ENCODE measurements around the gene MAD2L1BP.

Gene MAD2L1BP

DNA sequence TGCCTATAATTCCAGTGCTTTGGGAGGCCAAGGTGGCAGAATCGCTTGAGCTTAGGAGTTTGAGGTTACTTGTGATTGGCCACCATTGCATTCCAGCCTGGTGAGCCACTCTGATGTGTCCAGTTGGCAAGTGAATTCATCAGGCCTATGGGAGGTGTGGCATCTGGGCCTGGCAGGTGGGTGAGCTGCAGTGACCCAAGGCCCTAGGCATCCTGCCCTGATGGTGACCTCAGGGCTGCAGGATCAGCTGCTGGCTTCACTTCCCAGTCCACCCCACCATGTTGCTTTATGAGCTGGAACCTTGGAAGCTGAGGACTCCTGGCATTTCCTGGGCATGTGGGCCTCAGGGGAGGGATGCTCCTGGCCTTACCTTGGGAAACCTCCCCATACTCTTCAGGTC lies 29.7 kb downstream of the MAD2L1BP start:
- Histone ChIP-seq H3K27ac (ENCODE audit: low read depth, low read length) (no peak overlapping the region), H3K36me3 (ENCODE audit: control insufficient read depth in 5 of 5, insufficient read depth in 5 of 5, low read length in 5 of 5) (peaks cover 0 to 1% (median 0%) of the 10 kb centered on the region in 5 donors), H3K4me1 (ENCODE audit: control insufficient read depth in 5 of 5, insufficient read depth in 5 of 5, low read length in 5 of 5) (peaks cover 13 to 34% (median 32%) of the 10 kb centered on the region in 5 donors), H3K27me3 (ENCODE audit: control insufficient read depth in 5 of 5, insufficient read depth in 4 of 5, low read length in 5 of 5) (peaks cover 0 to 13% (median 9%) of the 10 kb centered on the region in 5 donors), H3K9me3 (ENCODE audit: control insufficient read depth in 5 of 5, low read length in 5 of 5) (peaks cover 0 to 4% (median 0%) of the 10 kb centered on the region in 5 donors), H3K4me3 (ENCODE audit: low read depth in 1 of 5, low read length in 5 of 5) (no peak overlapping the region), H3K9ac (ENCODE audit: low read length in 5 of 5) (no peak overlapping the region)

DNA sequence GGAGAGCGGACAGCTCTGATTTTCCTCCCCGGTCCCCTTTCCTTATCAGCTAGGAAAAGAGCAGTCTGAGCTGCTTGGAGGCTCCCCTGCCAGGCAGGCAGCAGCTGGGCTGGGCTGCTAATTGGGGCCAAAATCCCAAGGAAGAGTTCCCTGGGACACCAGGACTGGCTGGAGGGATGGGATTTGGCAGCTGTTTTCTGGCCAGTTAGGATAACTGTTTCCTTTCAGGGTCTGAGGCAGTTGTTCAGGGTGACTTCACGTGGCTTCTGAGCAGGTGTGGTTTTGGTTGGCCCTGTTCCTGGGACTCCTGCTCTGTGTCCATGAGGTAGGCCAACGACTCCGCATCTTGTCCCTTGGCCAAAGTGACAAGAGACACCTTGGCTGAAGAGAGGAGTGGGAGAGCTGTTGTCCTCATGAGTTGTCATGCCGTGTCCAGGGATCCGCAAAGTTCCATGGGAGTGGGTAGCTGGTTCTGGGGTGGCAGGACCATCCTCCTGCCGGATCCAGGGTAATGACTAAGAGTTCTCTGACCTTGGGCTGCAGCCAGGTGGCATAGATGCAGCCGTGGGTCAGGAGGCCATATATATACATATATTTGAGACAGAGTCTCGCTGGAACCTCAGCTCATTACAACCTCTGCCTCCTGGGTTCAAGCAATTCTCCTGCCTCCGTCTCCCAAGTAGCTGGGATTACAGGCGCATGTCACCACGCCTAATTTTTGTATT lies 30.7 kb downstream of the MAD2L1BP start:
- Histone ChIP-seq H3K36me3 (ENCODE audit: control insufficient read depth in 5 of 5, insufficient read depth in 5 of 5, low read length in 5 of 5) (peaks cover 0 to 11% (median 9%) of the 10 kb centered on the region in 5 donors), H3K9ac (ENCODE audit: low read length in 5 of 5) (no peak overlapping the region), H3K4me3 (ENCODE audit: low read depth in 1 of 5, low read length in 5 of 5) (no peak overlapping the region), H3K27ac (ENCODE audit: low read depth, low read length) (no peak overlapping the region), H3K27me3 (ENCODE audit: control insufficient read depth in 5 of 5, insufficient read depth in 4 of 5, low read length in 5 of 5) (peaks cover 0 to 13% (median 9%) of the 10 kb centered on the region in 5 donors), H3K4me1 (ENCODE audit: control insufficient read depth in 5 of 5, insufficient read depth in 5 of 5, low read length in 5 of 5) (peaks cover 13 to 44% (median 42%) of the 10 kb centered on the region in 5 donors), H3K9me3 (ENCODE audit: control insufficient read depth in 5 of 5, low read length in 5 of 5) (no peaks in the 10 kb centered on the region)

GRCh38 chr6:43667245-43668150 lies 31.9 kb downstream of the MAD2L1BP start:
- Histone ChIP-seq H3K4me1 (ENCODE audit: control insufficient read depth in 5 of 5, insufficient read depth in 5 of 5, low read length in 5 of 5) (peaks cover 13 to 55% (median 53%) of the 10 kb centered on the region in 5 donors), H3K4me3 (ENCODE audit: low read depth in 1 of 5, low read length in 5 of 5) (no peak overlapping the region), H3K27ac (ENCODE audit: low read depth, low read length) (no peak overlapping the region), H3K36me3 (ENCODE audit: control insufficient read depth in 5 of 5, insufficient read depth in 5 of 5, low read length in 5 of 5) (peaks cover 0 to 20% (median 15%) of the 10 kb centered on the region in 5 donors), H3K9ac (ENCODE audit: low read length in 5 of 5) (peak overlapping the region in 1 of 5 donors; percentile 30), H3K27me3 (ENCODE audit: control insufficient read depth in 5 of 5, insufficient read depth in 4 of 5, low read length in 5 of 5) (peaks cover 0 to 13% (median 9%) of the 10 kb centered on the region in 5 donors), H3K9me3 (ENCODE audit: control insufficient read depth in 5 of 5, low read length in 5 of 5) (no peaks in the 10 kb centered on the region)

GRCh38 chr6:43668151-43669028 lies 32.8 kb downstream of the MAD2L1BP start:
- Histone ChIP-seq H3K4me1 (ENCODE audit: control insufficient read depth in 5 of 5, insufficient read depth in 5 of 5, low read length in 5 of 5) (peaks cover 13 to 64% (median 61%) of the 10 kb centered on the region in 5 donors), H3K36me3 (ENCODE audit: control insufficient read depth in 5 of 5, insufficient read depth in 5 of 5, low read length in 5 of 5) (peaks cover 0 to 26% (median 15%) of the 10 kb centered on the region in 5 donors), H3K27me3 (ENCODE audit: control insufficient read depth in 5 of 5, insufficient read depth in 4 of 5, low read length in 5 of 5) (peaks cover 0 to 13% (median 9%) of the 10 kb centered on the region in 5 donors), H3K27ac (ENCODE audit: low read depth, low read length) (peak overlapping the region; percentile 57), H3K4me3 (ENCODE audit: low read depth in 1 of 5, low read length in 5 of 5) (no peak overlapping the region), H3K9me3 (ENCODE audit: control insufficient read depth in 5 of 5, low read length in 5 of 5) (no peaks in the 10 kb centered on the region), H3K9ac (ENCODE audit: low read length in 5 of 5) (peak overlapping the region in 1 of 5 donors; percentile 30)

DNA sequence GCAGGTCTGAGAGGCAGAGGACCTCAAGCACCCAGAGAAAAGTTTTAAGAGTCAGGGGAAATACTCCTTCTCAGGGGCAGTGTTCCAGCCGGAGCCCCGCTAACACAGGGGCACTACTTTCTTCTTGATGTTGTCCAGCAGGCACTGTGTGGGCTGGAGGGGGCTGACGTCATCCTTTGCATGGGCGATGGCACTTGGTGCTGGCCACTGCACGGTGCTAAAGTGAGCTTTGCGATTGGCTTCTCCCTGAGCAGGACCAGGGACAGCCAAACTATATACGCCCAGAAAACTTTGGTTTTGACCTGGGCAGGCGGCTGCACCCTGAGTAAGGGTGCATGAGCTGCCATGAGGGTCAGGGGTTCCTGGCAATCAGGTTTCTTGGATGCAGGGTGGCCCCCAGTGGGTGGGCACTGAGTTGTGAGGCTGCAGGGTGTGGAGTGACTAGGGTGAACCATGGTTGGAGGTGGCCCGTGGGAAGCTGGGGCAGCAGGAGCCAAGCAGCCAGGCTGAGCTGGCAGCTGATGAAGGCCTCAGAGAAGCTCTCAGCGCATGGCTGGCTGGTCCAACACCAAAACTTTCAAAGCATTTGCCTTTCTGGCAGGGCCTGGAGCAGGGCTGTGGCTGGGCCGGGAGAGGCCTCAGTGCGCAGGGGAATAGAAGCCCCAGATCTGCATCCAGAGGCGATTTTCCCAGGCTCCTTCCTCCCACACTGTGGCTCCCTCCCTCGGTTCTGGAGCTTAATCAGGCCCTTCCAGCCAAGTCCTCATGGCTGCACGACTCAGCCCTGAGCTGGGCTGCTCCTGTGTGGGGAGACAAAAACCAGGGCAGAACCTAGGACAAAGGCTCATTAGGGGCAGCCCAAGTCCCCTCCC lies 33.6 kb downstream of the MAD2L1BP start:
- H3K27ac ChIP-seq (ENCODE audit: low read depth, low read length) = peak overlapping the region; percentile 57
- peaks cover 13 to 68% (median 65%) of the 10 kb centered on the region in 5 donors for H3K4me1 ChIP-seq (ENCODE audit: control insufficient read depth in 5 of 5, insufficient read depth in 5 of 5, low read length in 5 of 5)
- peaks cover 0 to 35% (median 24%) of the 10 kb centered on the region in 5 donors for H3K36me3 ChIP-seq (ENCODE audit: control insufficient read depth in 5 of 5, insufficient read depth in 5 of 5, low read length in 5 of 5)
- H3K27me3 ChIP-seq (ENCODE audit: control insufficient read depth in 5 of 5, insufficient read depth in 4 of 5, low read length in 5 of 5) = peaks cover 0 to 13% (median 9%) of the 10 kb centered on the region in 5 donors
- no peak overlapping the region for H3K4me3 ChIP-seq (ENCODE audit: low read depth in 1 of 5, low read length in 5 of 5)
- peak overlapping the region in 2 of 5 donors; percentile 2 to 26 for H3K9ac ChIP-seq (ENCODE audit: low read length in 5 of 5)
- H3K9me3 ChIP-seq (ENCODE audit: control insufficient read depth in 5 of 5, low read length in 5 of 5) = no peaks in the 10 kb centered on the region

DNA sequence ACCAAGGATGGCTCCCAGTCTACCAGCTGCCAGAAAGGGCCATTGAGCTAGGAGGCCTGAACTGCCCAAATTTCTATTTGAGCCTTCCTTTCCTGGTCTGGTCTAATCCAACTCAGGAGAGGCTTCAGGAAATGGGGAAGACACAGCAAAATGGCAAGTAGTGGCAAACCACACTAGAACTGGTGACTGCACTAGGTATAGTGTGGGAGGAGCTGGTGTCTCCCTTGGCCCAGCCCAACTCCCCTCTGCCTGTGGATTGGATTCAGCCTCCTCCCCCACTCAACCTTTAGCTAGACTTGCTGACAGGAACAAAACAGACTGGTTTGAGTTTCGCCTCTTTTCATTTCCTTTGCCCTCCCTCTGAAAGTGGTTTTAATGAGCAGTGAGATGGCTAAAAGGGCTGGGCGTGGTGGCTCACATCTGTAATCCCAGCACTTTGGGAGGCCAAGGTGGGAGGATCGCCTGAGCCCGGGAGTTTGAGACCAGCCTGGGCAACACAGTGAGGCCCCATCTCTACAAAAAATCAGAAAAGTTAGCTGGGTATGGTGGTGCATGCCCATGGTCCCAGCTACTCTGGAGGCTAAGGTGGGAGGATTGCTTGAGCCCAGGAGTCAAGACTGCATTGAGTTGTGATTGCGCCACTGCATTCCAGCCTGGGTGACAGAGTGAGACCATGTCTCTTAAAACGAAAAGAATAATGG lies 34.4 kb downstream of the MAD2L1BP start:
- Histone ChIP-seq H3K9me3 (ENCODE audit: control insufficient read depth in 5 of 5, low read length in 5 of 5) (no peaks in the 10 kb centered on the region), H3K27me3 (ENCODE audit: control insufficient read depth in 5 of 5, insufficient read depth in 4 of 5, low read length in 5 of 5) (peaks cover 0 to 9% (median 5%) of the 10 kb centered on the region in 5 donors), H3K27ac (ENCODE audit: low read depth, low read length) (peak overlapping the region; percentile 57), H3K9ac (ENCODE audit: low read length in 5 of 5) (peak overlapping the region in 1 of 5 donors; percentile 2), H3K4me1 (ENCODE audit: control insufficient read depth in 5 of 5, insufficient read depth in 5 of 5, low read length in 5 of 5) (peaks cover 13 to 68% (median 65%) of the 10 kb centered on the region in 5 donors), H3K36me3 (ENCODE audit: control insufficient read depth in 5 of 5, insufficient read depth in 5 of 5, low read length in 5 of 5) (peaks cover 0 to 43% (median 32%) of the 10 kb centered on the region in 5 donors), H3K4me3 (ENCODE audit: low read depth in 1 of 5, low read length in 5 of 5) (no peak overlapping the region)

DNA sequence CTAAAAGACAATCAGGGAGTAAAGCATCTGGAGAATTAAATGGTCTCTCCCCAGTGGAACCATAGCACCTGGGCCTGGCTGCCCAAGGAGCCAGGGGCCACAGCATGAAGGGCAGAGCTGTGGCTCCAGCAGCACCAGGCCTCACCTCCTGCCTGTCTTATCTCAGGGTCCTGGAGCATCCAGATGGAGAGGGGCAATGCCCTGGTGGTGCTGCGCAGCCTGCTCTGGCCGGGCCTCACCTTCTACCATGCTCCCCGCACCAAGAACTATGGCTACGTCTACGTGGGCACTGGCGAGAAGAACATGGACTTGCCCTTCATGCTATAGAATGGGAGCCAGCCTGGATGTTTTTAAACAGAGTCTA lies 35.0 kb downstream of the MAD2L1BP start:
- no peaks in the 10 kb centered on the region for H3K9me3 ChIP-seq (ENCODE audit: control insufficient read depth in 5 of 5, low read length in 5 of 5)
- H3K27ac ChIP-seq (ENCODE audit: low read depth, low read length) = peak overlapping the region; percentile 57
- H3K4me3 ChIP-seq (ENCODE audit: low read depth in 1 of 5, low read length in 5 of 5) = no peak overlapping the region
- H3K4me1 ChIP-seq (ENCODE audit: control insufficient read depth in 5 of 5, insufficient read depth in 5 of 5, low read length in 5 of 5) = peaks cover 13 to 68% (median 65%) of the 10 kb centered on the region in 5 donors
- no peak overlapping the region for H3K9ac ChIP-seq (ENCODE audit: low read length in 5 of 5)
- peaks cover 0 to 48% (median 37%) of the 10 kb centered on the region in 5 donors for H3K36me3 ChIP-seq (ENCODE audit: control insufficient read depth in 5 of 5, insufficient read depth in 5 of 5, low read length in 5 of 5)
- peaks cover 0 to 5% (median 0%) of the 10 kb centered on the region in 5 donors for H3K27me3 ChIP-seq (ENCODE audit: control insufficient read depth in 5 of 5, insufficient read depth in 4 of 5, low read length in 5 of 5)

DNA sequence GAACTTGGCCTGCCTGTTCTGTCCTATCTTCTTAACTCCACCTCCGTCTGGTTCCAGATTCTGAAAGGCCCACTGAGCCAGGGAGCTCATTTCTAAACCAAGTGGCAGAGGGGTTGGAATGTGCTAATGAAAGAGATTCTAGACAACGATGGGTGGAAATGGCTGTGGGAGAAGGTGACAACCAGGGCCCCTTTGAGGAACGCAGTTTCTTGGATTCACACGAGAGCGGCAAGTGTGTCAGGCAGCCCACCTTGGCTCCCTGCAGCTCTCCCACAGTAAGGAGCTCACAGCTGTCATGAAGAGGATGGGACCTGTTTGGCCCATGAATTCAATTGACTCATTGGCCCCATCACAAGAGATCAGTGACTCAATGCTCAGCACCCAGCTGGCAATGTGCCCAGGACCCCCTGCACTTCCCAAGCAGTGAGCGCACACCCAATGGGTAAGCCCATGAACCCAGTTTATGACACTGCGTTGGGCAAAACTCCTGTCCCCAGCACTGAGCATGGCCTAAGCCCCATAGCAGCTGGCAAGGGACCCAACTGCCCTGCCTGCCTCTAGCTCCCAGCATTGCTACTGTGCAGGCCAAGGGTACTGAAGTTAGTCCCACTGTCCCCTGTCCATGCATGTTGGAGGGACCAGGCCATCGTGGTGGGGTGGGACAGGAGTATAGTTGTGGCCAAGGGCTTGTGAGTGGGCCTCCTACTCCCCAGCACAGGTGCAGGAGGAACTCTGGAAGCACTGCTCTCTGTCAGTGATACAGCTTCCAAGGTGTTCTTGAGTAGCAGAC lies 35.6 kb downstream of the MAD2L1BP start:
- Histone ChIP-seq H3K36me3 (ENCODE audit: control insufficient read depth in 5 of 5, insufficient read depth in 5 of 5, low read length in 5 of 5) (peaks cover 0 to 54% (median 41%) of the 10 kb centered on the region in 5 donors), H3K4me3 (ENCODE audit: low read depth in 1 of 5, low read length in 5 of 5) (peak overlapping the region in 1 of 5 donors; percentile 36), H3K9me3 (ENCODE audit: control insufficient read depth in 5 of 5, low read length in 5 of 5) (no peaks in the 10 kb centered on the region), H3K4me1 (ENCODE audit: control insufficient read depth in 5 of 5, insufficient read depth in 5 of 5, low read length in 5 of 5) (peaks cover 13 to 68% (median 65%) of the 10 kb centered on the region in 5 donors), H3K27me3 (ENCODE audit: control insufficient read depth in 5 of 5, insufficient read depth in 4 of 5, low read length in 5 of 5) (peaks cover 0 to 2% (median 0%) of the 10 kb centered on the region in 5 donors), H3K27ac (ENCODE audit: low read depth, low read length) (peak overlapping the region; percentile 61), H3K9ac (ENCODE audit: low read length in 5 of 5) (peak overlapping the region in 1 of 5 donors; percentile 52)

Data from subcutaneous abdominal adipose tissue (tissue), 5 donors.